HG03571 (cell line): Measurements from ENCODE around the gene TRIM9.

Experiments
- ATAC-seq: cut with Tn5 transposase; IDR thresholded peaks from one replicate; pipeline ENCODE4 v1.9.1; 2021; ENCODE audit not compliant: unreplicated experiment

Gene TRIM9

DNA sequence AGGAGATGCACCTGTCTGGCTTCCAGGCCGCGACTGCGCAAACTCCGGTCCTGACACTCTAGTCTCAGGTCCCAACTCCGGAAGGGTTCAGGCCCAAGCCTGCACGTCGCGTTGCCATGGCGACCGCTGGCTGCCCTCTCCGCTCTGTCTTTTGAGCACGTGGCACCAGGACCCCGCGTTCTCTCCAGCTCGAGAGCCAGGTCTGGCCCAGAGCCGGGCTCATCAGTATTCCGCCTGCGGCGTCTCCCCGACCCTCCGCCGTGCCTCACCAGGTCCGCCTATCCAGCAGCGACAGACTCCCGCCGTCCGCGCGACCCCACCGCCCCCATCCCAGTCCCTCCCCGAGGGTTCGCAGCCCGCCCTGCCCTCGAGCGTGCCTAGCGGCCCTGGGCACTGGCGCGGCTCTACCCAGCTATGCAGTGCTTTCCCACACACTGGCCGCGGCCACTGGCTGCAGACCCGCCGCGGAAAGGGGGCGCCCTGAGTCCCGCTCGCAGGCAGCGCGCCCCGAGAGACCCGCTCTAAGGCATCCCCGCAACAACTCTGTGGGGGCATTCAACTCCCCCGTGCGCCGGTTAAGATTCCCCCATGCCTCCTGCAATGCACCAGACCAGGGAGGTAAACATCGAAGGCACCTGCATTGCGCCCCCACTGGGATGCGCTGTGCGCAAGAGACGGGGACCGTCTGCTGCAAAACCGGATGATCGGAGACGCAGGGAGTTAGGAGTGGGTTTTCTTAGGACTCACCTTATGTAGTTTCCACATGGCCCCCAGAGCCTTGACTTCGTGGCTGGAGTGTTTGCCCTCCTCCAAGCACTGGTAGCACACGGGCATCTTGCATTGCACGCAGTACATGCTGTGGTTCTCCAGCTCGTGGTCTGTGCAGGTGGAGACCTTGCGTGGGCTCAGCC lies 1.3 kb downstream of the TRIM9 start:
- no peak for ATAC-seq

DNA sequence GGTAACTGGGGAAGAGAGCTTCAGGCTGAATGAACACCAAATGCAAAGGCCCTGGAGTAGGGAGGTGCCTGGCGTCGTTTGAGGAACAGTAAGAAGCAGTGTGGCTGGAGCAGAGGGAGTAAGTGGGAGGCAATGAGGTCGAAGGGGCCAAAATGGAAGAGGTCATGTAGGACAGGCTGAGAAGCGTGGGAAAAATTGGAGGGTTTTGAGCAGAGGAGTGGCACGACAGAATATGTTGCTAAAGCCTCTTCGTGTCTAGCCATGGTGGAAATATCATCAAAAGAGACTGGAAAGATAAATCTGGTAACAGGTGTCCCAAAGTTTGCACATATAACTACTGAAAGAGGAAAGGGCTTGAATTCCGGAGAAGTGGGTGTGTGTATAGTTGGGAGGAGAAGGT lies 1.9 kb downstream of the TRIM9 start:
- ATAC-seq = no peak

DNA sequence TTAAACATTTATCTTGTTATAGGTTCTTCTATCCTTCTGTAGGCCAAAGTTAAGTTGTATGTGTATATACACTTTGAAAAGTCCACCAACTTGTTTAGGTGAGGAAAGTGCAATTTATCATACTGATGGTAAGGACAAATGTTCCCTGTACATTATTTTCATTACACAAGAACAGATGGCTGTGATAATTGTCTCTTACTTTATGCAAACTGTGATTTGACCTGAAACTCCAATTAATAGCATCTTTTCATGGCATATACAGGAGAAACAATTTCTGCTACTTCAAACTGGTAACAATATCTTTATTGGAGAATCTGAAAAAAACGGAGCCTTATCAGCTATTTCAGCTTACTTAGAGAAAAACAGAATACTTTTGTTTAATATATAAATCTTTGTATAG lies 5.6 kb downstream of the TRIM9 start:
- ATAC-seq = no peak

DNA sequence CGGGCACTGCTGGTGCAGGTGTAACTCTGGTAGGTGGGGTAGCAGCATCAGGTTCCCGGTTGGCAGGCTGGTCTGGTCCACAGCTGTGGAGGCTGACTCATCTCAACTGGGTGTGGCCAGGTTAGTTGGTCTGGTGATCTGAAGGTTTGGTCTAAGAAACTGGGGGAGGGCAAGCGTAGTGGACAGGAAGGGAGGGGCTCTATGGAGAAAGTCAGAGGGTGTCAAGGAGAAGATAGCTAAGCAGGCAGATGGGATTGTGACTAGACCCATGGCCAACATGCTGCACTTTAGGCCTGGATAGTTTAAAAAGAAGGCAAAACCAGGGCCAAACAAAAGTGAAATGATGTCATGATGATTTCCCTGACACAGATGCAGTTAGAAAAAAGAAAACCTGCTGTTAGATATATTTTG lies 7.9 kb downstream of the TRIM9 start:
- no peak for ATAC-seq

DNA sequence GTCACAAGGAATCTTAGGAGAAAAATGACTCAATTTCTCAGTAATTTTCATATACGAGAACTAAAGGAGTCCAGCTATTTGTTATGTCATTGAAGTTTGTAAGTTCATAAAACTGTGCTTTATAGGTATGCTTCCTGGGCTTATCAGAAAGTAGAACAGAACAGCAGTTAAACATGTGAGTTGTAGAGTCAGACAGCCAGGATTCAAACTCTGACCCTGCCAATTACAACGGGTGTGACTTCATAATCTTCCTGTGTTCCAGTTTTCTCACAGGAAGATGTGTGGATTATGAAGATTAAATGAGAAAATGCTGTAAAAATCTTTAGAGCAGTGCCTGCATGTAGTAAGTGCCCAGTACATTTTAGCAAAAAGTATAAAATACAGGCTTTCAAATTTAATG lies 8.9 kb downstream of the TRIM9 start:
- ATAC-seq = no peak

DNA sequence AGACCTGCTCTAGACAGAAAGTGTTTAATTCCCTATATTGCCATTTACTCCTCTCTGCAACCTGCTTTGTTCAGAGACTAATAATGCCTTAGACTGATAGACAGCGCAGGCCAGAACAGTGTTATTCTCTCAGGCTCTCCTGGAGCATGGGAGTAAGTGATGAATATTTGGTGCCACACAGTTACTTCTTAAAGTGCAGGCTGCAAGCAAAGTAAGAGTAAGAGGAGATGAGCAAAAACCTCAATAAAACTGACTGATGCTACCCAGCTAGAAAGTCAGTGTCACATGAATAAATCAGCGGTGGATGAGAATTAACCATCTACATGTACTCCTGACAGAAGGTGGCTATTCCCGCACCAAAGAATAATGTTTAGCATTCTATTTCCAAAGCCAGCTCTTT lies 9.9 kb downstream of the TRIM9 start:
- ATAC-seq = no peak

DNA sequence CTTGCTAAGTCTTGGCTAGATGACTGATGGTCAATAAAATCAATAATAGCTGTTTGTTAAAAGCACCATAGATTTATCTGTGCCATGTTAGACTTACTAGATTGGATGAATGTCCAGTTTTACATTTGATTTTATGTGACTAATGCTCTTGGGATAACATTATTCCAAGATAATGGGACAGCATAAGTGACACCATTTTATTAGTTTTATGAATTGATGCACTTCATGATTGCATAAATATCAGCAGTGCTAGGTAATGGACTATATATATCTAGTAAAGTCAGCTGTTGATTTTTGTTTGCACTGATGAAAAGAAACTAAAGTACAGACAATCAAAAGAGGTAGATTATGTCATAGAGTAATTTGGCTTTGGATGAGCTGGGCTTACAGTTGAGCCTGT lies 10.4 kb downstream of the TRIM9 start:
- ATAC-seq = no peak

DNA sequence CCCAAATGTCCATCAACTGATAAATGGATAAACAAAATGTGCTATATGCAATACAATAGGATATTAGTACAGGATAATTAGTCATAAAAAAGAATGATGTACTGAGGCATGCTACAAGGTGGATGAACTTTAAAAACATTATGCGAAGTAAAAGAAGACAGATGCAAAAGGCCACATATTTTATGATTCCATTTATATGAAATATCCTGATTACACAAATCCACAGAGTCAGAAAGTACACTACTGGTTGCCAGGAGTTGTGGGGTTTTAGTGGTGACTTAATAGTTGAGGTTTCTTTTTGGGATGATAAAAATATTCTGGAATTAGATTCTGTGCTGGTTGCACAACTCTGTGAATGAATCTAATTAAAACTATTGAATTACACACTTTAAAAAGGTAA lies 12.6 kb downstream of the TRIM9 start:
- ATAC-seq = no peak

DNA sequence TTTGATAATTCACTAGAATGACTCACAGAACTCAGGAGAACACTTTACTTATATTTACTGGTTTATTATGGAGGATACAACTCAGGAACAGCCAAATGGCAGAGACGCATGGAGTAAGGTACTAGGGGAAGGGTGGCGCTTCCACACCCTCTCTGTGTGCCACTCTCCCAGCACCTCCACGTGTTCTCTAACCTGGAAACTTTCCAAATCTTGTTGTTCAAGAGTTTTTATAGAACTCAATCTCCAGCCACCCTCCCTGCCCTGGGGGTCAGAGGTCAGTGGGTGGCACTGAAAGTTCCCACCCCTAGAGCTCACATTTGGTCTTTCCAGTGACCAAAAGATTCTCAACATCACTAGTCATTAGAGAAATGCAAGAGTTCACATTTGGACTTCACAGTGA lies 13.2 kb downstream of the TRIM9 start:
- ATAC-seq = no peak

DNA sequence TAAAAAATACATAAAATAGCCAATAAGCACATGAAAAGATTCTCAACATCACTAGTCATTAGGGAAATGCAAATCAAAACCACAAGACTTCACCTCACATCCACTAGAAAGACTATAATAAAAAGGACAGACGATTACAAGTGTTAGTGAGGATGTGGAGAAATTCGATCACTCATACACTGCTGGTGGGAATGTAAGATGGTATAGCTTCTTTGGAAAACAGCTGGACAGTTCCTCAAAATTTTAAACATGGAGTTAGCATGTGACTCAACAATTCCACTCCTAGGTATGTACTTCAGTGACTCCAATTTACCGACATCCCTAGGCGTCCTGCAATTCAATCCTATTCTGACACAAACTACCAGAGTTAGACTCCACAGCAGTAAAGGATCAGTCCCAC lies 13.7 kb downstream of the TRIM9 start:
- ATAC-seq = no peak

DNA sequence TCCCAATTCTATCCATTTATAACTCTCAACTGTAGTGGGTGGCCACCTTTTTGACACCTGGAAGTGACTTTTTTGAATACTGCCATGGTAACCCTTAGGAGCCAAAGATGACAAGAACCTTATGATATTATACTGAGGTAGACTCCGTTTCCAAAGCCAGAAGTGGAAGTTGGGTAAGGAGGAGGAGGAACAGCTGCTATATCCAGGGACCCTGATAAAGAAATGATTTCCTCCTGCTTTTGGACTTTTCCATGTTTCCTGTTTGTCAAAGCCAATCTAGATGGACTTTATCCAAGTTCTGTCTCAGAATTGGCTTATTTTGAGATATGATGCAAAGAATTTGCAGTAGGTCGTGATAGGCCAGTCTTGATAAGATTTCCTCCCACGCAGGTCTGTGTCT lies 14.3 kb downstream of the TRIM9 start:
- ATAC-seq = no peak

DNA sequence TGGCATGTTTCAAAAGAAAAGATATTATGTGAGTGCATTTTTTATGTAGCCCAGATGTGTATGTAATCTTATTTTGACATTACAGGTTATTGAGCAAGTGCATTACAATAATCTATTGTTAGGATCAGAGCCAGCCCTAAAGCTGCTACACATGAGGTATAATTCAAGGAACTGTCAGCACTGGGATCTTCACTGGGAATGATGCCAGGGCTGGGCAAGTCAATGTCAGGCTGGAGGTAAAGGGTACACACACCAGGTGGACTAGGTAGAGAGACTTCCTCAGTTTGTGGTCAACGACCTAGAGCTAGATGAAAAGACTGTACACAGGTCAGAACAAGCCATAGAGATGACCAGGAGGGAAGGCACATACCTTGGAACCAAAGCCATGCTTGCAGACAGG lies 15.4 kb downstream of the TRIM9 start:
- ATAC-seq = no peak

DNA sequence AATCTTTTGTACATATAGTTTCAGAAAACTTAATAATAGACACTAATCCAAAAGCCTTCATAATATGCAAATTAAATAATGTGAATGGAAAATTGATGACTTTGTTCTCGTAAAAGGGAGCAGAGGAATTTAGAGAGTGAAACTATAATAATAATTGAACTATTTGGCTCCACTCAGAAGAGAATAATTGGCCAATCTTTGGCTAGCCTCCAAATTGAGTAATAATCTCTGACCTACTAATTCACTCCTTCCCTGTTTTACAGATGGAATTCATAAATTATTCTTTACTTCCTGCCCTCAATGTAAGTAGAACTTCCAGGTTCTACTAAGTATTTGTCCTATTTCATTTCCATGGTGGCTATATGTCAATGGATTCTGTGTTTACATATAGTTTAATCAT lies 15.8 kb downstream of the TRIM9 start:
- no peak for ATAC-seq

DNA sequence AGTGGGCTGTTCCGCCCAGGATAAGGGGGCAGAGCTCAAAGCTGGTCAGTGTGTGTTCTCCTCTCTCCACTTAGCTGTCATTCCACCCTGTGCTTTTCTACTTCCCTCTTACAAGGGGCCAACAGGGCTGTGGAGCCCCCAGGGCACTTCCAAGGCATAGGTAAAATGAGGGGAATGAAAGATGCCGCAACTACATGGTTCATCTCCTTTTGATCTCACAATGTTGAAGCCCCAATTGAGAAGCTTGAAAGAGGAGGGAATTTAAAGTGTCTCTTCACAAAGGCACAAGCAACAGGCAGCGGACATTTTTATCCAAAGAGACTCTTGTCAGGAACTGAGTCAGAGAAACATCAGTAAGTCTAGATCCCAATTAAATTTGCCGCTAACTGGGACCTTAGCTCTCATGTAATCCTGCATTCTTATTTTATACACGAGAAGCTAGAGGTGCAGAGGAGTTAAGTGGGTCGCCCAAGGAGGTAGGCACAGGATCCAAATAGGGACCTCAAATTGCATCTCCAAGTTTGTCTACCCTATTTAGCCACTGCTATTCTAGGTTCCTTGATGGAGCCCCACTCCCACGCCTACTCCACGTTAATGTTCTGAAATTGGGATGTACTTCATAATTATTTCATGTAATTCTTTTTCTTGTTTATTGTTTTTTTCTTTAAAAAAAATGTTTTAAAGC lies 20.1 kb downstream of the TRIM9 start:
- no peak for ATAC-seq

DNA sequence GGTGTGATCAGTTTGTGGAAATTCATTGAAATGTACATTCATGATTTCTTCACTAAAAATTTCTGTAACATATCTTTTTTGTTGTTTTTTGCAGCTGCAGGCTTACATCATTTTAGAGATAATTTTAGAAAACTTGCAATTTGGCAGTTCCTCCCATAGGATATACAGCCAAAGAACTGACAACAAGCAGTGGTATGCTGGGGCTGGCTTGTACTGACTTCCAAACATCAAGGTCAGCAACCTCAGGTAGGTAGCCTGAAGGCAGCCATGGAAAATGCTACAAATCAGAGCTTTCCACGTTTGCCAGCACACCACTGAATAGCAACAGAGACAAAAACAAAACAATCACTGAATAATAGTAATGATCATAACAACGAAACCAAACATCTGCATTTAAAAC lies 21.2 kb downstream of the TRIM9 start:
- no peak for ATAC-seq

DNA sequence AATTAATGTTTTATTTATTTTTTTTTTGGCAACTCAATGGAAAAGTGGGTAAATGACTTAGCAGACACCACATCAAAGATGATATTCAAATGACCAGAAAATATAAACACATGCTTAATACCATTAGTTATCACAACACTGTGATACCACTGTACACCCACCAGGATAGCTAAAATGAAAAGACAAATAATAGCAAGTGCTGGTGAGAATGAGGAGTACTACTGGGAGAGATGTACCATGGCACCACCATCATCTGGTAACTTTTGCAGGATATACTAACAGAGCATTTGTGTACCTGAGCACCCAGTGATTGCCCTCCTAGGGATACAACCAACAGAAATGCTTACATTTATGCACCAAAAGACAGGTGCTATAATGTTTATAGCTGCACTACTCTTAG lies 21.9 kb downstream of the TRIM9 start:
- ATAC-seq = no peak

DNA sequence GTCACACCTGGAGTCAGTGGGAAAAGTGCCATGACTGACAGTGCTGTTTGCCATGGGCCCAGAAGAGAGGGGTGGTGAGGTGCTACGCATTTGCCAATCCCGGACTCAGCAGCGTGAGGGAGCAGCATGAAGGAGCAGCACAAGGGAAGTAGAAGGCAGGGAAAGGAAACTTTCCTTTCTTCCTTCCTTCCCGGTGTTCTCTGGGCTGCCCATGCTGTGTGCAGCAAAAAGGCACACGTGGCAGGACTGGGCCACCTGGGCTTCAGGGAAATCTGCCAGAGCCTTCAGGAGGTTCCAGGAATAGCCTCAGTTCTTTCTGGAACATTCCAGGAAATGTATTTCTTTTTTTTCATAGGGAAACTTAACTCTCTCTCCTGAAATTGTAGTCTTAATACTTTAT lies 23.0 kb downstream of the TRIM9 start:
- ATAC-seq = no peak

DNA sequence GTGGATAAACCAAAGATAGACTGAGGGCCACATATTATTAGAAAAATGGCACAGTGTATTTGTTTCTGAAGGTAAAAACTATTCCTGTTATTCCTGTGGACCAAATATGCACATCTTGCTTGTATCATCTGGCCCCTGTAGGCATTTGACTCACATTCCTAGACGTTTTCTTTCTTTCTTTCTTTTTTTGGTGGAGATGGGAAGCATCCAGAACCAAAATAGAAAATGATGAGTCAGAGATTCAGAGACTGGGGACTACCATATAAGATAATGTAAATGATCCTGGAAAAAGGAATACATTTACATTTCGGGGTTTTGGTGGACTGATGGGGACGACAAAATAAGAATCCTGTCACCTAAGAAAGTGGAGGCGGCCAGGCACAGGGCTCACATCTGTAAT lies 24.2 kb downstream of the TRIM9 start:
- no peak for ATAC-seq

DNA sequence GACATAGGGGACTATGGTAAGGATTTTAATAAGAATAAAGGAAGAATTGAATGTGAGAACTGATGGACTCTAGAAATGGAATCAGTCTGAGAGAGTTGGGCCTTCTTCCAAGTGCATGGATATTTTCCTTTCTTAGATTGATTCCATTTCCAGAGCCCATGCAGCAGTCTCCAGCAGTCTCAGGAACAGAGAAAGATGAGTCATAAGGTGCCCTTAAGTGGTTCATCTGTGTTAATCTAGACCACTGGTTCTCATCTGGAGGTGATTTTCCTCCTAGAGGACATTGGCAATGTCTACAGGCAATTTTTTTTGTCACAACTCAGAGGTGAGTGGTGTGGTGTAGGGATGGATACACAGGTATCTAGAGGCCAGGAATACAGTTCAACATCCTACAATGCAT lies 25.9 kb downstream of the TRIM9 start:
- no peak for ATAC-seq

DNA sequence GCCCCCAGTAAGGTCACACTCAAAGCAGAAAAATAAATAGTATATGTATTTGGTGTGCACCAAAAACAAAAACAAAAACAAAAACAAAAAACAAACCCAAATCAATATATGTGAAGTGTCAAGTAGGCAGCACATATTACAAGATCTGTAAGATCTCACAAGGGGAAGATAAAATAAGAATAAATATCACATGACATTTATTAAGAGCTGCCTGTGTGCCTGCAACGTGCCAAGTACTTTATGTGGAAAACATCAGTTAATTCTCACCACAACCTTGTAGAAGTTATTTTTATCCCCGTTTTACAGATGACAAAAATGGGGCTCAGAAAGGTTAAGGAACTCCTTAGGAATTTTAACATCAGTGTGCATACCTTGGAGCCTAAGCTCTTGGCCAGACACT lies 26.6 kb downstream of the TRIM9 start:
- ATAC-seq = no peak

DNA sequence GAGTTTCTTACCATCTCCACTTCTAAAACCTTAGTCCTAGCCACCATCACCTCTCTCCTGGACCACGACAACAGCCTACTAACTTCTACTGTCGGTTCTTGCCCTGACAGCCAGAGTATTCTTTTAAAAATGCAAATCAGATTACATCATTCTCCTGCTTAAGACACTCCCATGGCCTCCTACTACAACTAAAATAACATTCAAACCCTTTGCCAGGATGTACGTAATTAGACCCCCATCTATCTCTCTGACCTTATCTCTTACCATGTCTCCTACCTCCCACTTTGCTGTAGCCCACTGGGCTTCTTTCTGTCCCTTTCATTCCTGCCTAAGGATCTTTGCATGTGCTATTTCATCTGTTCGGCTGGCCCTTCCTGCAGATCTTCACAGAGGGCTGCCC lies 27.6 kb downstream of the TRIM9 start:
- no peak for ATAC-seq

DNA sequence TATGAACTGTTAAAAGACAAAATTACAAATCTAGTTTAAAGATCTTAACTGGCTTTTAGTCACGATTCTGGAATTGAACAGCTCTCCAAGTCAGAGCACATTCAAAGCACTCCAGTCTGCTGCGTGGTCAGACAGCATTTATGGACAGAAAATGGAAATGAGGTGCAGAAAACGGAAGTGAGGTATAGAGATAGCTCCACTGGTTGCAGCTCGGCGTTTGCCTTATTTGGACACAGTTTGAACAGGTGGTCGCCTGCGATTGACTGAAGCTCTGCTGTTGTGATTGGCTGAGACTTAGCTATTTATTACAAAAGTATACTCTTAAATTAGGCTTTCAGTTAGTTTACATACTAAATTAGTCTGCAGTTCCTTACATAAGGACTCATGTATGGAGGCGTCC lies 28.3 kb downstream of the TRIM9 start:
- no peak for ATAC-seq

DNA sequence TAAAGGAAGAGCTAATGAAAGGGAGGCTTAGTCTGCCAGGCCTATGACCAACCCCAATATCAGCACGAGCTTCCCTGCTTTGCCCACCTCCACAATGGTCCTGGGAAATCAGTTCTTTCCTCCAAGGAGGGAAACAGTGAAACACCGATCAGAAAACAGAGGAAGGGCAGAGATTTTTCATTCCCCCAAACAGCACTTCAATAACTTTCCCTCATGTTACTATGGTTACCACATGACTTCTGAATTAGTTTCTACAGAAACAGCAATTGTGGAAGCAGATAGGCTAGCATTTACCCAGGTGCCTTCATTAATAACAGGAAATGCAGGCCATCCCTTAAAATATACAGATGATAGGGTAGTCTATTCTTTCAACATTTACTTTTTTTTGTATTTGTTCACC lies 35.9 kb downstream of the TRIM9 start:
- no peak for ATAC-seq
